DOHH2 (cell line): ENCODE measurements around the gene BATF3.

Experiments used
- H3F3A ChIP-seq: fragments of 200-600 bp; sonication (generic), shearing (Covaris generic); 2 replicates; pipeline ENCODE4 v1.6.0; 2016; ENCODE audit warnings: antibody characterized with exemption, mild to moderate bottlenecking; ENCODE audit not compliant: control insufficient read depth, insufficient read depth
- H3K27ac ChIP-seq: fragments of 200-600 bp; sonication (generic); 2 replicates; pipeline ENCODE4 v1.5.1; 2014; ENCODE audit warnings: low read depth, mild to moderate bottlenecking, low read length, moderate library complexity
- H3K27me3 ChIP-seq: fragments of 200-600 bp; sonication (generic); 2 replicates; pipeline ENCODE4 v1.6.1; 2014; ENCODE audit warnings: mild to moderate bottlenecking, low read length, mixed read lengths; ENCODE audit not compliant: control insufficient read depth
- H3K36me3 ChIP-seq: fragments of 200-600 bp; sonication (generic); 2 replicates; pipeline ENCODE4 v1.6.1; 2014; ENCODE audit warnings: mild to moderate bottlenecking, low read length, moderate library complexity, mixed read lengths; ENCODE audit not compliant: control insufficient read depth
- H3K4me1 ChIP-seq: fragments of 200-600 bp; sonication (generic); 2 replicates; pipeline ENCODE4 v1.6.1; 2014; ENCODE audit warnings: mild to moderate bottlenecking, low read length, mixed read lengths; ENCODE audit not compliant: control insufficient read depth
- H3K4me2 ChIP-seq: fragments of 200-600 bp; sonication (generic); 2 replicates; pipeline ENCODE4 v1.6.0; 2014; ENCODE audit warnings: mild to moderate bottlenecking, low read length, moderate library complexity
- H3K4me3 ChIP-seq: fragments of 200-600 bp; sonication (generic); 2 replicates; pipeline ENCODE4 v1.5.1; 2014; ENCODE audit warnings: mild to moderate bottlenecking, low read length, mixed read lengths
- H3K79me2 ChIP-seq: fragments of 200-600 bp; sonication (generic); 2 replicates; pipeline ENCODE4 v1.6.1; 2014; ENCODE audit warnings: mild to moderate bottlenecking, low read length, mixed read lengths; ENCODE audit not compliant: control insufficient read depth
- H3K9me2 ChIP-seq: fragments of 200-600 bp; sonication (generic); replicated peaks from 2 replicates; pipeline ENCODE4 v1.6.1; 2014; ENCODE audit warnings: mild to moderate bottlenecking, low read length, mixed read lengths; ENCODE audit not compliant: control insufficient read depth
- H3K9me3 ChIP-seq: fragments of 200-600 bp; sonication (generic); 2 replicates; pipeline ENCODE4 v1.6.1; 2014; ENCODE audit warnings: antibody characterized with exemption, low read length, mixed read lengths; ENCODE audit not compliant: control insufficient read depth, insufficient read depth
- H4K20me1 ChIP-seq: fragments of 200-600 bp; sonication (generic); 2 replicates; pipeline ENCODE4 v1.6.0; 2014; ENCODE audit warnings: low read depth, mild to moderate bottlenecking, antibody characterized with exemption, low read length, moderate library complexity; ENCODE audit not compliant: control insufficient read depth, insufficient read depth
- CTCF ChIP-seq: fragments of 200-600 bp; sonication (generic); IDR thresholded peaks from one replicate; pipeline ENCODE4 v1.5.1; 2014; ENCODE audit warnings: antibody characterized with exemption, mild to moderate bottlenecking, low read depth, low read length; ENCODE audit not compliant: poor library complexity, severe bottlenecking
- EZH2phosphoT487 ChIP-seq: fragments of 200-600 bp; sonication (generic); IDR thresholded peaks from 2 replicates; pipeline ENCODE4 v1.6.1; 2017; ENCODE audit warnings: borderline replicate concordance, mild to moderate bottlenecking, antibody characterized with exemption, low read length, moderate library complexity, mixed read lengths

The BATF3 gene

DNA sequence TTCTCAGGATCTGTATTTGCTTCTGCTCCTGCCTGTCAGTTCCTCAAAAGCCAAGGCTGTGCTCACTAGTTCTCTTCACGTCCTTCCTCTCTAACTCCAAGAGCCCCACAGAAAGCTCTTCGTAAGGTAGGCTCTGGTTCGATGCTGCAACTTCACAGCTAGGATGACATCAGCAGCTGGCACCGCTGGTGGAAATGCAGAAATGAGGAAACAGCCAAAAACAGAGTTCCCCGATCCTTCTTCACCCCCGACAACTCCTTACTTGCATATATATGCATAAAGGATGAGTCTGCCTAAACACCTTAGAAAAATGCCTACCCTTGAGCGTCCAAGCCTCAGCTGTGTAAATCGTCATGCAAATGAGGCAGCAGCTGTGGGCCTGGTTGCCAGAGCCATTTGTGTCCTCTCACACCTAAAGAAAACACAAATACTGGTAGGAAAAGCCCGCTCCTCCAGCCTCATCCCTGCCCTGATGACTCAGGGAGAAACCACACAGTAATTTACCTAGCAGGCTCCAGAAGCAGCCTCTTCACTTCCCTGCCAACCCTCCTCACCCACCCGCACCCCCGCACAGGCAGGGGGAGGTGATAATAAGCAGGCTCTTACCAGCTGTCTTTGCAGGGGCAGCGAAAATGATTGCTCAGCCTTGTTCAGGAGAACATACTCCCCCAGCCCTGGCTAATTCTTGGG is 28.2 kb downstream of the BATF3 start:
- no peaks in the 10 kb centered on the region for H3K36me3 ChIP-seq
- no peaks in the 10 kb centered on the region for H3F3A ChIP-seq
- H3K9me3 ChIP-seq: no peaks in the 10 kb centered on the region
- H3K27ac ChIP-seq: no peak overlapping the region
- no peak overlapping the region for H3K4me3 ChIP-seq
- H3K27me3 ChIP-seq: peaks cover 83% of the 10 kb centered on the region
- H4K20me1 ChIP-seq: peaks cover 6% of the 10 kb centered on the region
- H3K79me2 ChIP-seq: no peaks in the 10 kb centered on the region
- H3K4me1 ChIP-seq: peaks cover 11% of the 10 kb centered on the region
- H3K4me2 ChIP-seq: no peak overlapping the region
- no peaks in the 10 kb centered on the region for H3K9me2 ChIP-seq
- TF ChIP-seq EZH2phosphoT487 (no peak), CTCF (no peak)

GRCh38 chr1:212670882-212671281 is 28.8 kb downstream of the BATF3 start:
- Histone ChIP-seq H3K27ac (no peak overlapping the region), H3K36me3 (no peaks in the 10 kb centered on the region), H3K27me3 (peaks cover 83% of the 10 kb centered on the region), H4K20me1 (peaks cover 6% of the 10 kb centered on the region), H3K9me3 (no peaks in the 10 kb centered on the region), H3K4me2 (no peak overlapping the region), H3K4me1 (peaks cover 11% of the 10 kb centered on the region), H3K4me3 (no peak overlapping the region), H3K79me2 (no peaks in the 10 kb centered on the region), H3K9me2 (no peaks in the 10 kb centered on the region), H3F3A (no peaks in the 10 kb centered on the region)
- no peak for TF ChIP-seq CTCF

DNA sequence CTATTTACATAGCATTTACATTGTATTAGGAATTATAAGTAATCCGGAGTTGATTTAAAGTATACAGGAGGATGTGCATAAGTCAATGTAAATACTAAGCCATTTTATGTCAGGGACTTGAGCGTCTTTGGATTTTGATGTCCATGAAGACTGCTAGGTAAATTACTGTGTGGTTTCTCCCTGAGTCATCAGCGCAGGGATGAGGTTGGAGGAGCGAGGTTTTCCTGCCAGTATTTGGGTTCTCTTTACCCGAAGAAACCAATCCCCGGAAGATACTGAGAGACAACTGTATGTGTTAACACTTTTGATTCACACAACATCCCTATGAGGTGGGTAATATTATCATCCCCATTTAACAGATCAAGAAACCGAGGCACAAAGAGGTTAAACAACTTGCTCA is 29.3 kb downstream of the BATF3 start:
- H3K27ac ChIP-seq: no peak overlapping the region
- no peak overlapping the region for H3K4me2 ChIP-seq
- H3K4me3 ChIP-seq: no peak overlapping the region
- H3K9me2 ChIP-seq: no peaks in the 10 kb centered on the region
- no peaks in the 10 kb centered on the region for H3F3A ChIP-seq
- peaks cover 89% of the 10 kb centered on the region for H3K27me3 ChIP-seq
- H3K4me1 ChIP-seq: peaks cover 16% of the 10 kb centered on the region
- H3K9me3 ChIP-seq: no peaks in the 10 kb centered on the region
- no peaks in the 10 kb centered on the region for H3K36me3 ChIP-seq
- H3K79me2 ChIP-seq: no peaks in the 10 kb centered on the region
- peaks cover 6% of the 10 kb centered on the region for H4K20me1 ChIP-seq
- TF ChIP-seq EZH2phosphoT487 (no peak), CTCF (no peak)
